K562 (cell line): ENCODE results near the gene COMTD1. TPM values are rescaled to one million over a fixed set of nuclear protein-coding genes. Genes with fewer than 3 reads are reported as not detected.

Source experiments
- CHD7 ChIP-seq: fragments of 200-600 bp; sonication (generic); IDR thresholded peaks from one replicate; pipeline ENCODE4 v1.6.1; 2012; ENCODE audit warnings: mild to moderate bottlenecking, low read depth, low read length, inconsistent platforms
- polyA plus RNA-seq, 8 experiments: library from polyadenylated mRNA; depleted of rRNA in 4 of 8; stranded (reverse) in 5 of 8; unstranded in 3 of 8; fragments of >200 nt; fragmentation: Nextera tagmentation in 2 of 8; fragmentation: Illumina TruSeq in 1 of 8; extraction: Ambion mirVana in 2 of 8; extraction: Trizol in 1 of 8; gene quantifications; 2 replicates each; pipeline versions ENCODE4 v1.2.1 to v1.2.3, GENCODE V29; 2011 to 2014; ENCODE audit warnings: inconsistent platforms in 1 of 8, missing spikeins in 1 of 8
- total RNA-seq, 7 experiments: library from RNA; depleted of rRNA in 6 of 7; stranded (reverse); fragments of >200 nt in 6 of 7; fragmentation: Illumina TruSeq in 2 of 7; extraction: Trizol in 2 of 7; gene quantifications; 2 replicates each; pipeline versions ENCODE4 v1.2.1 to v1.2.3, GENCODE V29; 2011 to 2021; ENCODE audit warnings: low replicate concordance in 1 of 7

The COMTD1 gene
- total and polyA plus RNA-seq, 9 of the 15 experiments (the other 6 are each of a cell fraction or from before 2014, with no cell fraction given): 0.41 to 112 (median 13.7) TPM

- TF ChIP-seq CHD7: peak; percentile 11
- TF ChIP-seq, all 486 proteins: peak for 1
Observed at GRCh38 chr10:75228834-75229233, 6.9 kb downstream of the COMTD1 start (continued).
